SU-DHL-6 (cell line): ENCODE measurements around the gene HECTD4.

Experiments
- H2AFZ ChIP-seq: fragments of 200-600 bp; sonication (generic); 2 replicates; pipeline ENCODE4 v1.6.1; 2014; ENCODE audit warnings: low read depth, mild to moderate bottlenecking, moderate library complexity, mixed read lengths, antibody characterized with exemption, low read length; ENCODE audit not compliant: severe bottlenecking
- H3F3A ChIP-seq: fragments of 200-600 bp; shearing (Covaris generic); 2 replicates; pipeline ENCODE4 v1.6.0; 2016; ENCODE audit warnings: antibody characterized with exemption, mild to moderate bottlenecking; ENCODE audit not compliant: insufficient read depth
- H3K27ac ChIP-seq: fragments of 200-600 bp; sonication (generic); 2 replicates; pipeline ENCODE4 v1.5.1; 2016; ENCODE audit warnings: low read depth, mild to moderate bottlenecking, low read length, moderate library complexity, mixed read lengths
- H3K27me3 ChIP-seq: fragments of 200-600 bp; sonication (generic), shearing (Covaris generic); 2 replicates; pipeline ENCODE4 v1.6.0; 2014; ENCODE audit warnings: mild to moderate bottlenecking, low read length
- H3K36me3 ChIP-seq: fragments of 200-600 bp; sonication (generic); 2 replicates; pipeline ENCODE4 v1.6.1; 2014; ENCODE audit warnings: mild to moderate bottlenecking, low read length, mixed read lengths
- H3K4me2 ChIP-seq: fragments of 300-600, 200-600 bp; shearing (Covaris generic), sonication (generic); 2 replicates; pipeline ENCODE4 v1.6.0; 2014; ENCODE audit warnings: low read length, low read depth, mild to moderate bottlenecking; ENCODE audit not compliant: poor library complexity, severe bottlenecking
- H3K4me3 ChIP-seq: fragments of 200-600 bp; sonication (generic); 2 replicates; pipeline ENCODE4 v1.5.1; 2014; ENCODE audit warnings: antibody characterized with exemption, low read length, mild to moderate bottlenecking, mixed read lengths; ENCODE audit not compliant: insufficient read depth, poor library complexity, severe bottlenecking
- H3K79me2 ChIP-seq: fragments of 200-600 bp; sonication (generic); 2 replicates; pipeline ENCODE4 v1.6.1; 2014; ENCODE audit warnings: mild to moderate bottlenecking, low read length, moderate library complexity; ENCODE audit not compliant: insufficient read depth
- H3K9ac ChIP-seq: fragments of 200-600 bp; sonication (generic); 2 replicates; pipeline ENCODE4 v1.7.0; 2014; ENCODE audit warnings: mild to moderate bottlenecking, low read length
- H3K9me2 ChIP-seq: fragments of 200-600 bp; sonication (generic); replicated peaks from 2 replicates; pipeline ENCODE4 v1.6.1; 2014; ENCODE audit warnings: low read length; ENCODE audit not compliant: insufficient read depth
- H3K9me3 ChIP-seq: fragments of 200-600 bp; sonication (generic); 2 replicates; pipeline ENCODE4 v1.6.1; 2014; ENCODE audit warnings: low read length, mixed read lengths; ENCODE audit not compliant: insufficient read depth
- H4K20me1 ChIP-seq: fragments of 200-600 bp; sonication (generic); 2 replicates; pipeline ENCODE4 v1.6.1; 2014; ENCODE audit warnings: low read depth, mild to moderate bottlenecking, antibody characterized with exemption, low read length, moderate library complexity, mixed read lengths
- CTCF ChIP-seq: fragments of 200-600 bp; sonication (generic); IDR thresholded peaks from one replicate; pipeline ENCODE4 v1.5.1; 2017; ENCODE audit warnings: antibody characterized with exemption, mild to moderate bottlenecking, low read length, moderate library complexity; ENCODE audit not compliant: insufficient read depth, poor library complexity, severe bottlenecking
- EZH2phosphoT487 ChIP-seq: fragments of 200-600 bp; sonication (generic), shearing (Covaris generic); conservative IDR thresholded peaks from 2 replicates; pipeline ENCODE4 v1.6.1; 2018; ENCODE audit warnings: mild to moderate bottlenecking, antibody characterized with exemption, low read length, moderate library complexity, mixed read lengths

HECTD4 gene

GRCh38 chr12:112299704-112300103 is 82.5 kb downstream of the HECTD4 start:
- no peak overlapping the region for H3K4me2 ChIP-seq
- H3F3A ChIP-seq, result no peaks in the 10 kb centered on the region
- no peak overlapping the region for H2AFZ ChIP-seq
- H3K9ac ChIP-seq, result no peak overlapping the region
- H4K20me1 ChIP-seq, result no peaks in the 10 kb centered on the region
- H3K9me3 ChIP-seq, result no peaks in the 10 kb centered on the region
- H3K4me3 ChIP-seq, result no peak overlapping the region
- H3K27ac ChIP-seq, result no peak overlapping the region
- 0 out of 2 replicates have a peak, but pooled peaks cover 4% of the 10 kb centered on the region for H3K36me3 ChIP-seq
- no peaks in the 10 kb centered on the region for H3K27me3 ChIP-seq
- no peaks in the 10 kb centered on the region for H3K79me2 ChIP-seq
- no peak for TF ChIP-seq CTCF
- TF ChIP-seq EZH2phosphoT487, result no peak
- no peaks in the 10 kb centered on the region for H3K9me2 ChIP-seq

- no peaks in the 10 kb centered on the region for H3F3A ChIP-seq
- no peak for TF ChIP-seq EZH2phosphoT487
- no peak for TF ChIP-seq CTCF
- no peaks in the 10 kb centered on the region for H3K36me3 ChIP-seq
- H3K9ac ChIP-seq, result no peak overlapping the region
- H3K4me2 ChIP-seq, result no peak overlapping the region
- H3K27ac ChIP-seq, result no peak overlapping the region
- no peaks in the 10 kb centered on the region for H3K79me2 ChIP-seq
- H3K9me2 ChIP-seq, result no peaks in the 10 kb centered on the region
- H3K9me3 ChIP-seq, result no peaks in the 10 kb centered on the region
- H3K27me3 ChIP-seq, result no peaks in the 10 kb centered on the region
- H3K4me3 ChIP-seq, result no peak overlapping the region
- H2AFZ ChIP-seq, result no peak overlapping the region
- H4K20me1 ChIP-seq, result no peaks in the 10 kb centered on the region
Measured at GRCh38 chr12:112297188-112297587, 85.0 kb downstream of the HECTD4 start.

- no peaks in the 10 kb centered on the region for H3K79me2 ChIP-seq
Measured at GRCh38 chr12:112296183-112296582, 86.0 kb downstream of the HECTD4 start.

More at GRCh38 chr12:112296183-112296582, 86.0 kb downstream of the HECTD4 start:
- Histone ChIP-seq H3K36me3 (no peaks in the 10 kb centered on the region; the same call in 1 of the 2 replicates), H3K4me3 (no peak overlapping the region), H3K9me3 (no peaks in the 10 kb centered on the region), H2AFZ (no peak overlapping the region), H3K9ac (no peak overlapping the region), H3K27me3 (no peaks in the 10 kb centered on the region), H3F3A (no peaks in the 10 kb centered on the region), H3K9me2 (no peaks in the 10 kb centered on the region), H3K27ac (no peak overlapping the region), H3K4me2 (no peak overlapping the region), H4K20me1 (no peaks in the 10 kb centered on the region)
- TF ChIP-seq EZH2phosphoT487 (no peak), CTCF (no peak)
